RWPE1 (cell line): ENCODE results near the gene WFDC13.

ENCODE experiments used
- CTCF ChIA-PET: fragments of 350-600 bp; sonication (Branson Sonifier 250); formaldehyde crosslinking; extraction: SDS; loops from one replicate; lab custom pipeline; 2021; lab: Yijun Ruan, JAX
- POLR2A ChIA-PET: fragments of 400-600 bp; formaldehyde crosslinking; extraction: SDS; loops from one replicate; lab custom pipeline; 2020; ENCODE audit warnings: antibody characterized with exemption; ENCODE audit not compliant: low non-redundant PET; lab: Yijun Ruan, JAX
- DNase-seq: peaks from one replicate; pipeline ENCODE4 v3.0.0; 2012; ENCODE audit warnings: low spot score
- H3K27ac ChIP-seq: fragments of 450-650 bp; 2 replicates; pipeline ENCODE4 v1.5.1; 2017
- TF ChIP-seq, protein P1 (sequence below): fragments of 450-650 bp; conservative IDR thresholded peaks from 2 replicates; pipeline ENCODE4 v1.5.1; 2017; ENCODE audit warnings: low read depth, mild to moderate bottlenecking

The WFDC13 gene

GRCh38 chr20:45752746-45753145 is 50.9 kb downstream of the WFDC13 start:
- DNase-seq, result no peak
- ChIA-PET CTCF (no interaction called here), POLR2A (no interaction called here)
- no peak overlapping the region for H3K27ac ChIP-seq
- TF ChIP-seq, protein P1, sequence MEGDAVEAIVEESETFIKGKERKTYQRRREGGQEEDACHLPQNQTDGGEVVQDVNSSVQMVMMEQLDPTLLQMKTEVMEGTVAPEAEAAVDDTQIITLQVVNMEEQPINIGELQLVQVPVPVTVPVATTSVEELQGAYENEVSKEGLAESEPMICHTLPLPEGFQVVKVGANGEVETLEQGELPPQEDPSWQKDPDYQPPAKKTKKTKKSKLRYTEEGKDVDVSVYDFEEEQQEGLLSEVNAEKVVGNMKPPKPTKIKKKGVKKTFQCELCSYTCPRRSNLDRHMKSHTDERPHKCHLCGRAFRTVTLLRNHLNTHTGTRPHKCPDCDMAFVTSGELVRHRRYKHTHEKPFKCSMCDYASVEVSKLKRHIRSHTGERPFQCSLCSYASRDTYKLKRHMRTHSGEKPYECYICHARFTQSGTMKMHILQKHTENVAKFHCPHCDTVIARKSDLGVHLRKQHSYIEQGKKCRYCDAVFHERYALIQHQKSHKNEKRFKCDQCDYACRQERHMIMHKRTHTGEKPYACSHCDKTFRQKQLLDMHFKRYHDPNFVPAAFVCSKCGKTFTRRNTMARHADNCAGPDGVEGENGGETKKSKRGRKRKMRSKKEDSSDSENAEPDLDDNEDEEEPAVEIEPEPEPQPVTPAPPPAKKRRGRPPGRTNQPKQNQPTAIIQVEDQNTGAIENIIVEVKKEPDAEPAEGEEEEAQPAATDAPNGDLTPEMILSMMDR, result no peak

- H3K27ac ChIP-seq, result no peak overlapping the region
- POLR2A ChIA-PET, result no interaction called here
- CTCF ChIA-PET, result interaction anchor here (0.7 kb wide), 1 partner anchor 227 kb away, joined by 3 read pairs; no protein-coding TSS in a partner anchor
- TF ChIP-seq, protein P1, result no peak
- DNase-seq, result no peak
Observed at GRCh38 chr20:45758096-45758495, 56.3 kb downstream of the WFDC13 start.
